ENCODE results near the gene SEMA7A.

Gene SEMA7A

GRCh38 chr15:74415966-74416916 lies 17.5 kb downstream of the SEMA7A start:
- no peak for DNase-seq (ENCODE audit: low read depth, low spot score)

- no peak for DNase-seq (ENCODE audit: low read depth, low spot score)
These were observed 19.0 kb downstream of the SEMA7A start for GRCh38 chr15:74414603-74415338.

- no peak for DNase-seq (ENCODE audit: low read depth, low spot score)
These were observed 19.6 kb downstream of the SEMA7A start for GRCh38 chr15:74414081-74414580.

GRCh38 chr15:74413350-74414080 lies 20.2 kb downstream of the SEMA7A start:
- no peak for DNase-seq (ENCODE audit: low read depth, low spot score)

GRCh38 chr15:74412159-74412558 lies 21.6 kb downstream of the SEMA7A start:
- DNase-seq (ENCODE audit: low read depth, low spot score), result no peak

GRCh38 chr15:74411686-74412085 lies 22.1 kb downstream of the SEMA7A start:
- no peak for DNase-seq (ENCODE audit: low read depth, low spot score)

GRCh38 chr15:74410502-74410901 lies 23.3 kb downstream of the SEMA7A start:
- DNase-seq (ENCODE audit: low read depth, low spot score), result no peak

GRCh38 chr15:74409225-74409624 lies 24.5 kb downstream of the SEMA7A start:
- no peak for DNase-seq (ENCODE audit: low read depth, low spot score)

GRCh38 chr15:74408815-74409214 lies 24.9 kb downstream of the SEMA7A start:
- no peak for DNase-seq (ENCODE audit: low read depth, low spot score)

GRCh38 chr15:74408385-74408784 lies 25.4 kb downstream of the SEMA7A start:
- no peak for DNase-seq (ENCODE audit: low read depth, low spot score)

- peak; percentile 82 for DNase-seq (ENCODE audit: low read depth, low spot score)
These were observed 26.6 kb downstream of the SEMA7A start for GRCh38 chr15:74406992-74407705.

- no peak for DNase-seq (ENCODE audit: low read depth, low spot score)
These were observed 27.2 kb downstream of the SEMA7A start for GRCh38 chr15:74406517-74406916.

- no peak for DNase-seq (ENCODE audit: low read depth, low spot score)
These were observed 27.9 kb downstream of the SEMA7A start for GRCh38 chr15:74405823-74406222.

GRCh38 chr15:74403991-74404563 lies 29.7 kb downstream of the SEMA7A start:
- no peak for DNase-seq (ENCODE audit: low read depth, low spot score)

GRCh38 chr15:74403588-74403919 lies 30.2 kb downstream of the SEMA7A start:
- DNase-seq (ENCODE audit: low read depth, low spot score), result no peak

- no peak for DNase-seq (ENCODE audit: low read depth, low spot score)
These were observed 30.7 kb downstream of the SEMA7A start for GRCh38 chr15:74402873-74403587.

- DNase-seq (ENCODE audit: low read depth, low spot score), result no peak
These were observed 31.4 kb downstream of the SEMA7A start for GRCh38 chr15:74402337-74402841.

GRCh38 chr15:74400915-74401757 lies 32.6 kb downstream of the SEMA7A start:
- DNase-seq (ENCODE audit: low read depth, low spot score), result no peak

- DNase-seq (ENCODE audit: low read depth, low spot score), result no peak
These were observed 33.4 kb downstream of the SEMA7A start for GRCh38 chr15:74400313-74400860.
